Testis (tissue), 3 donors: Measurements from ENCODE around the gene TPM2. TPM values are rescaled to one million over a fixed set of nuclear protein-coding genes. Genes with fewer than 3 reads are reported as not detected.

Source experiments
- DNase-seq: peaks from one replicate; pipeline ENCODE4 v3.0.0-alpha.2; 2019
- H3K27ac ChIP-seq, 2 donors: fragments of 200-600 bp; sonication (generic); one replicate each; pipeline ENCODE4 v1.5.1; 2019
- H3K27me3 ChIP-seq: fragments of 200-600 bp; sonication (generic); one replicate; pipeline ENCODE4 v1.5.1; 2019
- H3K36me3 ChIP-seq: fragments of 200-600 bp; sonication (generic); one replicate; pipeline ENCODE4 v1.5.1; 2017; ENCODE audit warnings: low read depth; ENCODE audit errors: missing control alignments
- H3K4me1 ChIP-seq: fragments of 200-600 bp; sonication (generic); one replicate; pipeline ENCODE4 v1.5.1; 2019
- H3K4me3 ChIP-seq, 2 donors: fragments of 200-600 bp; sonication (generic); one replicate each; pipeline ENCODE4 v1.5.1; 2017 to 2019
- H3K9me3 ChIP-seq: fragments of 200-600 bp; sonication (generic); one replicate; pipeline ENCODE4 v1.5.1; 2017
- CTCF ChIP-seq, 3 experiments: fragments of 450-650 bp in 2 of 3; fragments of 200-600 bp in 1 of 3; sonication (generic) in 1 of 3; IDR thresholded peaks; one replicate each; pipeline ENCODE4 v1.5.1; 2016 to 2019; ENCODE audit warnings: antibody characterized with exemption in 3 of 3, mild to moderate bottlenecking in 2 of 3, moderate library complexity in 1 of 3
- POLR2A ChIP-seq: fragments of 450-650 bp; IDR thresholded peaks from one replicate; pipeline ENCODE4 v1.6.1; 2017; ENCODE audit warnings: antibody characterized with exemption, mild to moderate bottlenecking, moderate library complexity
- WGBS, 2 donors: methylation state at CpG; one replicate each; pipeline ENCODE4 v1.1.5; 2018; 5-methylcytosine and 5-hydroxymethylcytosine counted together
- intact Hi-C: fragments of 100-400 bp; cut with DNase I; formaldehyde crosslinking; loops from one replicate; pipeline ENCODE4 v1.15.1; 2023; ENCODE audit warnings: low total_unique reads
- polyA plus RNA-seq: library from polyadenylated mRNA; stranded (reverse); fragments of 350-450 nt; fragmentation: Illumina TruSeq; extraction: RNeasy Lipid Tissue Mini Kit (QIAGEN cat#74804); gene quantifications from one replicate; pipeline ENCODE4 v1.2.3, GENCODE V29; 2014; ENCODE audit warnings: low read depth, low replicate concordance; ENCODE audit not compliant: insufficient read depth
- total RNA-seq, 2 donors: library from RNA; depleted of rRNA; stranded (reverse); fragments of >200 nt; gene quantifications; one replicate each; pipeline ENCODE4 v1.2.3, GENCODE V29; 2016

TPM2 gene
- total and polyA plus RNA-seq, 3 donors from 2014 or later = 182 to 369 (median 211) TPM

DNA sequence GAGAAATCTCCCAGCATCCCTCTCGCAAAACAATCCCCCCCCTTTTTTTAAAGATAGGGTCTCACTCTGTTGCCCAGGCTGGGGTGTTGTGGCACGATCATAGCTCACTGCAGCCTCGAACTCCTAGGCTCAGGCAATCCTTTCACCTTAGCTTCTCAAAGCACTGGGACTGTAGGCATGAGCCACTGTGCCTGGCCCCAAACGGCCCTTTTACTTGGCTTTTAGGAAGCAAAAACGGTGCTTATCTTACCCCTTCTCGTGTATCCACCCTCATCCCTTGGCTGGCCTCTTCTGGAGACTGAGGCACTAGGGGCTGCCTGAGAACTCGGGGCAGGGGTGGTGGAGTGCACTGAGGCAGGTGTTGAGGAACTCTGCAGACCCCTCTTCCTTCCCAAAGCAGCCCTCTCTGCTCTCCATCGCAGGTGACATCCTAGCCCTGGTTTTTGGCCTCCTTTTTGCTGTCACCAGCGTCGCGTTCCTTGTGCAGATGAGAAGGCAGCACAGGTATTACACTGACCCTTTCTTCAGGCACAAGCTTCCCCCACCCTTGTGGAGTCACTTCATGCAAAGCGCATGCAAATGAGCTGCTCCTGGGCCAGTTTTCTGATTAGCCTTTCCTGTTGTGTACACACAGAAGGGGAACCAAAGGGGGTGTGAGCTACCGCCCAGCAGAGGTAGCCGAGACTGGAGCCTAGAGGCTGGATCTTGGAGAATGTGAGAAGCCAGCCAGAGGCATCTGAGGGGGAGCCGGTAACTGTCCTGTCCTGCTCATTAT lies 9.2 kb downstream of the TPM2 start:
- no peaks in the 10 kb centered on the region for H3K27me3 ChIP-seq
- H3K4me3 ChIP-seq = no peak overlapping the region
- no peak overlapping the region for H3K27ac ChIP-seq
- WGBS, 2 donors = 64% methylated on average over 11 to 15 of the region's 15 CpGs
- no peaks in the 10 kb centered on the region for H3K9me3 ChIP-seq
- intact Hi-C loops = no loop called here
- H3K36me3 ChIP-seq = no peaks in the 10 kb centered on the region
- DNase-seq = no peak
- H3K4me1 ChIP-seq = peaks cover 7% of the 10 kb centered on the region
- no peak for TF ChIP-seq CTCF (IDR thresholded peaks at IDR 0.05)
- TF ChIP-seq POLR2A = no peak

- 84 to 96% methylated on average over 8 of the region's 8 CpGs for WGBS, 2 donors
- no peak for DNase-seq
- intact Hi-C loops = no loop called here
- H3K9me3 ChIP-seq = no peaks in the 10 kb centered on the region
- no peaks in the 10 kb centered on the region for H3K27me3 ChIP-seq
- no peak overlapping the region for H3K4me3 ChIP-seq
- no peaks in the 10 kb centered on the region for H3K36me3 ChIP-seq
- H3K27ac ChIP-seq = no peak overlapping the region
- H3K4me1 ChIP-seq = peaks cover 3% of the 10 kb centered on the region
- no peak for TF ChIP-seq POLR2A
- no peak for TF ChIP-seq CTCF (IDR thresholded peaks at IDR 0.05)
Observed at GRCh38 chr9:35679766-35680330, 9.9 kb downstream of the TPM2 start.

DNA sequence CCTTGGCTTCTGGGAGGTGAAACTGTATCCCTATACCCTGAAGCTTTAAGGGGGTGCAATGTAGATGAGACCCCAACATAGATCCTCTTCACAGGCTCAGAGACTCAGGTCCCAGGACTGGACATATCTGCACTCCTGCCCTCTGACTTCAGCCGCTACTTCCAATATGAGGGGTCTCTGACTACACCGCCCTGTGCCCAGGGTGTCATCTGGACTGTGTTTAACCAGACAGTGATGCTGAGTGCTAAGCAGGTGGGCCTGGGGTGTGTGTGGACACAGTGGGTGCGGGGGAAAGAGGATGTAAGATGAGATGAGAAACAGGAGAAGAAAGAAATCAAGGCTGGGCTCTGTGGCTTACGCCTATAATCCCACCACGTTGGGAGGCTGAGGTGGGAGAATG lies 10.6 kb downstream of the TPM2 start:
- no peak overlapping the region for H3K4me3 ChIP-seq
- no peaks in the 10 kb centered on the region for H3K36me3 ChIP-seq
- no peak for DNase-seq
- WGBS, 2 donors = 90% methylated on average over 5 of the region's 5 CpGs
- no peak overlapping the region for H3K27ac ChIP-seq
- H3K4me1 ChIP-seq = peaks cover 3% of the 10 kb centered on the region
- no peaks in the 10 kb centered on the region for H3K27me3 ChIP-seq
- intact Hi-C loops = no loop called here
- H3K9me3 ChIP-seq = no peaks in the 10 kb centered on the region
- TF ChIP-seq POLR2A (no peak), CTCF (IDR thresholded peaks at IDR 0.05) (no peak)

GRCh38 chr9:35675732-35676392 lies 13.9 kb downstream of the TPM2 start:
- peak; percentile 57 for DNase-seq
- Histone ChIP-seq H3K4me3 (peak overlapping the region; percentile 48 to 49), H3K9me3 (no peaks in the 10 kb centered on the region), H3K4me1 (peaks cover 3% of the 10 kb centered on the region), H3K27me3 (no peaks in the 10 kb centered on the region), H3K36me3 (no peaks in the 10 kb centered on the region), H3K27ac (no peak overlapping the region)
- TF ChIP-seq POLR2A = no peak
- TF ChIP-seq CTCF (IDR thresholded peaks at IDR 0.05) = no peak
- WGBS, 2 donors = 0 to 4% methylated on average over 4 to 46 of the region's 51 CpGs
- intact Hi-C loops = no loop called here
